ENCODE measurements around the gene C11orf52.

C11orf52 gene

DNA sequence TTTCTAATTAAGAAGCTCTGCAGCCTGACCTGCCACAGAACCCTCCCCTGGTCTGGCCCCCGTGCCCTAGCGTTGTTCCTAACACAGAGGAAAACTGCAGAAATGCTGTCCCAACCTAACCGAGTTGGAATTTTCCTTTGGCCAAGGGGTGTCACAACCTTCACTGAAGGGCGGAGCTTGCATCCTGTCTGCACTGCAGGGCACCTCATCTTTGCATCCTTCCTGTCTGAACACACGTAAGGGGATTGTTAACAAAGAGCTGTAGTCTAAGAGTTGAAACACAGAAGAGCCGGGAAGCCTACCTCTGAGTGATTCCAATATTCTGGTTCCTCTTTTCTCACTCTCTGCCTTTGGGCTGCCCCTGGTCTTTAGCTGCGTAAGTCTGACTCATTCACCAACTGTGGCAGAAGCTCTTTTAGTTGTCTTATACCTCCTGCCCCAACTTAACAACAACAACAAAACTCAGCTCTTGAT lies 20.0 kb downstream of the C11orf52 start:
- 8% methylated on average over 5 of the region's 7 CpGs for WGBS (ENCODE audit: insufficient coverage)
- H3K36me3 ChIP-seq (ENCODE audit: control insufficient read depth in 4 of 4, insufficient read depth in 4 of 4, low read length in 3 of 4): no peaks in the 10 kb centered on the region
- peak overlapping the region in 5 of 7 experiments; percentile 4 to 89 (median 35) for H3K4me3 ChIP-seq (ENCODE audit: control insufficient read depth in 1 of 7, extremely low read depth in 1 of 7, insufficient read depth in 4 of 7, low read depth in 2 of 7, low read length in 6 of 7)
- ChIA-PET CTCF (interaction anchor here (0.8 to 13.7 kb wide), 7 partner anchors 8 to 162 kb away, joined by 3 to 248 read pairs (median 4); partner anchors contain the start of gene C11orf52), POLR2A (no interaction called here)
- DNase-seq: peak; percentile 66 to 91 (median 89)
- H3K27ac ChIP-seq (ENCODE audit: insufficient read depth in 1 of 2, low read depth in 1 of 2, low read length in 2 of 2, poor library complexity in 1 of 2, severe bottlenecking in 2 of 2): peak overlapping the region in 1 of 2 experiments; percentile 63
- H3K4me1 ChIP-seq (ENCODE audit: control extremely low read depth in 1 of 4, control insufficient read depth in 4 of 4, insufficient read depth in 4 of 4, low read length in 3 of 4): peaks cover 6 to 50% (median 34%) of the 10 kb centered on the region in 4 experiments
- no peaks in the 10 kb centered on the region for H3K27me3 ChIP-seq (replicated peaks in 2 of 5; ENCODE audit: control insufficient read depth in 4 of 5, insufficient read depth in 5 of 5, low read length in 4 of 5)
- no peaks in the 10 kb centered on the region for H3K9me3 ChIP-seq (ENCODE audit: control extremely low read depth in 1 of 5, control insufficient read depth in 4 of 5, insufficient read depth in 2 of 5, low read depth in 1 of 5, low read length in 4 of 5)

- Histone ChIP-seq H3K27me3 (replicated peaks in 2 of 5; ENCODE audit: control insufficient read depth in 4 of 5, insufficient read depth in 5 of 5, low read length in 4 of 5) (no peaks in the 10 kb centered on the region), H3K4me1 (ENCODE audit: control extremely low read depth in 1 of 4, control insufficient read depth in 4 of 4, insufficient read depth in 4 of 4, low read length in 3 of 4) (peaks cover 6 to 50% (median 37%) of the 10 kb centered on the region in 4 experiments), H3K36me3 (ENCODE audit: control insufficient read depth in 4 of 4, insufficient read depth in 4 of 4, low read length in 3 of 4) (no peaks in the 10 kb centered on the region), H3K4me3 (ENCODE audit: control insufficient read depth in 1 of 7, extremely low read depth in 1 of 7, insufficient read depth in 4 of 7, low read depth in 2 of 7, low read length in 6 of 7) (no peak overlapping the region), H3K27ac (ENCODE audit: insufficient read depth in 1 of 2, low read depth in 1 of 2, low read length in 2 of 2, poor library complexity in 1 of 2, severe bottlenecking in 2 of 2) (no peak overlapping the region), H3K9me3 (ENCODE audit: control extremely low read depth in 1 of 5, control insufficient read depth in 4 of 5, insufficient read depth in 2 of 5, low read depth in 1 of 5, low read length in 4 of 5) (no peaks in the 10 kb centered on the region)
- 90% methylated on average over 2 of the region's 4 CpGs for WGBS (ENCODE audit: insufficient coverage)
- POLR2A ChIA-PET: no interaction called here
- no peak for DNase-seq
- CTCF ChIA-PET: interaction anchor here (0.6 to 13.7 kb wide), 5 partner anchors 9 to 181 kb away, joined by 3 to 248 read pairs (median 4); no protein-coding TSS in a partner anchor
These were observed 21.3 kb downstream of the C11orf52 start for GRCh38 chr11:111939836-111940604.

- CTCF ChIA-PET: interaction anchor here (1.0 to 3.8 kb wide), 3 partner anchors 11 to 40 kb away, joined by 3 to 21 read pairs (median 11); no protein-coding TSS in a partner anchor
- Histone ChIP-seq H3K27me3 (replicated peaks in 2 of 5; ENCODE audit: control insufficient read depth in 4 of 5, insufficient read depth in 5 of 5, low read length in 4 of 5) (no peaks in the 10 kb centered on the region), H3K4me3 (ENCODE audit: control insufficient read depth in 1 of 7, extremely low read depth in 1 of 7, insufficient read depth in 4 of 7, low read depth in 2 of 7, low read length in 6 of 7) (no peak overlapping the region), H3K9me3 (ENCODE audit: control extremely low read depth in 1 of 5, control insufficient read depth in 4 of 5, insufficient read depth in 2 of 5, low read depth in 1 of 5, low read length in 4 of 5) (no peaks in the 10 kb centered on the region), H3K36me3 (ENCODE audit: control insufficient read depth in 4 of 4, insufficient read depth in 4 of 4, low read length in 3 of 4) (no peaks in the 10 kb centered on the region), H3K4me1 (ENCODE audit: control extremely low read depth in 1 of 4, control insufficient read depth in 4 of 4, insufficient read depth in 4 of 4, low read length in 3 of 4) (peaks cover 0 to 33% (median 23%) of the 10 kb centered on the region in 4 experiments), H3K27ac (ENCODE audit: insufficient read depth in 1 of 2, low read depth in 1 of 2, low read length in 2 of 2, poor library complexity in 1 of 2, severe bottlenecking in 2 of 2) (no peak overlapping the region)
- POLR2A ChIA-PET: no interaction called here
- no peak for DNase-seq
- WGBS (ENCODE audit: insufficient coverage): 97% methylated on average over 3 of the region's 5 CpGs
These were observed 23.2 kb downstream of the C11orf52 start for GRCh38 chr11:111941963-111942362.

GRCh38 chr11:111942829-111943228 lies 24.1 kb downstream of the C11orf52 start:
- H3K36me3 ChIP-seq (ENCODE audit: control insufficient read depth in 4 of 4, insufficient read depth in 4 of 4, low read length in 3 of 4): no peaks in the 10 kb centered on the region
- H3K4me1 ChIP-seq (ENCODE audit: control extremely low read depth in 1 of 4, control insufficient read depth in 4 of 4, insufficient read depth in 4 of 4, low read length in 3 of 4): peaks cover 0 to 25% (median 16%) of the 10 kb centered on the region in 4 experiments
- no peak overlapping the region for H3K27ac ChIP-seq (ENCODE audit: insufficient read depth in 1 of 2, low read depth in 1 of 2, low read length in 2 of 2, poor library complexity in 1 of 2, severe bottlenecking in 2 of 2)
- POLR2A ChIA-PET: no interaction called here
- no peak for DNase-seq
- H3K27me3 ChIP-seq (replicated peaks in 2 of 5; ENCODE audit: control insufficient read depth in 4 of 5, insufficient read depth in 5 of 5, low read length in 4 of 5): no peaks in the 10 kb centered on the region
- CTCF ChIA-PET: interaction anchor here (1.0 to 2.2 kb wide), 3 partner anchors 8 to 39 kb away, joined by 3 to 11 read pairs (median 11); no protein-coding TSS in a partner anchor
- WGBS (ENCODE audit: insufficient coverage): 100% methylated on average over 4 of the region's 7 CpGs
- no peak overlapping the region for H3K4me3 ChIP-seq (ENCODE audit: control insufficient read depth in 1 of 7, extremely low read depth in 1 of 7, insufficient read depth in 4 of 7, low read depth in 2 of 7, low read length in 6 of 7)
- no peaks in the 10 kb centered on the region for H3K9me3 ChIP-seq (ENCODE audit: control extremely low read depth in 1 of 5, control insufficient read depth in 4 of 5, insufficient read depth in 2 of 5, low read depth in 1 of 5, low read length in 4 of 5)

GRCh38 chr11:111944139-111944538 lies 25.4 kb downstream of the C11orf52 start:
- no peak overlapping the region for H3K4me3 ChIP-seq (ENCODE audit: control insufficient read depth in 1 of 7, extremely low read depth in 1 of 7, insufficient read depth in 4 of 7, low read depth in 2 of 7, low read length in 6 of 7)
- H3K9me3 ChIP-seq (ENCODE audit: control extremely low read depth in 1 of 5, control insufficient read depth in 4 of 5, insufficient read depth in 2 of 5, low read depth in 1 of 5, low read length in 4 of 5): no peaks in the 10 kb centered on the region
- no peak overlapping the region for H3K27ac ChIP-seq (ENCODE audit: insufficient read depth in 1 of 2, low read depth in 1 of 2, low read length in 2 of 2, poor library complexity in 1 of 2, severe bottlenecking in 2 of 2)
- POLR2A ChIA-PET: no interaction called here
- WGBS (ENCODE audit: insufficient coverage): 80% methylated on average over 3 of the region's 3 CpGs
- H3K27me3 ChIP-seq (replicated peaks in 2 of 5; ENCODE audit: control insufficient read depth in 4 of 5, insufficient read depth in 5 of 5, low read length in 4 of 5): no peaks in the 10 kb centered on the region
- no peak for DNase-seq
- CTCF ChIA-PET: interaction anchor here (2.1 to 2.2 kb wide), 2 partner anchors 9 to 37 kb away, joined by 11 read pairs; no protein-coding TSS in a partner anchor
- peaks cover 0 to 13% (median 4%) of the 10 kb centered on the region in 4 experiments for H3K4me1 ChIP-seq (ENCODE audit: control extremely low read depth in 1 of 4, control insufficient read depth in 4 of 4, insufficient read depth in 4 of 4, low read length in 3 of 4)
- no peaks in the 10 kb centered on the region for H3K36me3 ChIP-seq (ENCODE audit: control insufficient read depth in 4 of 4, insufficient read depth in 4 of 4, low read length in 3 of 4)

DNA sequence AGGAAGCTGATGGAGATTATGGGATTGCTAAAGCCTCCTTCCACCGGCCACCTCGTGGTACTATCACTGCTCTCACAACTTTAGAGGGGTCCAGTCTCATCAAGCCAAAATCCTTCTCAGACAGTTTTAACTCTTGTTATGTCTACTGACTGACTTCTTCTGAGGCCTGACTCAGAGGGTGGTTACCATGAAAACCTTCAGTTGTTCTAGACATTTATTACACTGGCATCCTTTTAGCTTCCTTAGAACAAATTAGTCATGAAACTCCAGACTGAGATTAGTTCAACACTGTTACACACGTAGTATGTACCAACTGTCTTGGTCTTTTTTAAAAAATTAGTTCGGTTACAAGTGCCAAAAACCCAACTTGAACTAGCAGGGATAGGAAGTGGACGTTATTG lies 25.9 kb downstream of the C11orf52 start:
- H3K36me3 ChIP-seq (ENCODE audit: control insufficient read depth in 4 of 4, insufficient read depth in 4 of 4, low read length in 3 of 4): no peaks in the 10 kb centered on the region
- H3K27ac ChIP-seq (ENCODE audit: insufficient read depth in 1 of 2, low read depth in 1 of 2, low read length in 2 of 2, poor library complexity in 1 of 2, severe bottlenecking in 2 of 2): no peak overlapping the region
- no peaks in the 10 kb centered on the region for H3K27me3 ChIP-seq (replicated peaks in 2 of 5; ENCODE audit: control insufficient read depth in 4 of 5, insufficient read depth in 5 of 5, low read length in 4 of 5)
- no peaks in the 10 kb centered on the region for H3K9me3 ChIP-seq (ENCODE audit: control extremely low read depth in 1 of 5, control insufficient read depth in 4 of 5, insufficient read depth in 2 of 5, low read depth in 1 of 5, low read length in 4 of 5)
- H3K4me1 ChIP-seq (ENCODE audit: control extremely low read depth in 1 of 4, control insufficient read depth in 4 of 4, insufficient read depth in 4 of 4, low read length in 3 of 4): peaks cover 0 to 13% (median 4%) of the 10 kb centered on the region in 4 experiments
- no peak for DNase-seq
- WGBS (ENCODE audit: insufficient coverage): 92% methylated on average over 5 of the region's 5 CpGs
- H3K4me3 ChIP-seq (ENCODE audit: control insufficient read depth in 1 of 7, extremely low read depth in 1 of 7, insufficient read depth in 4 of 7, low read depth in 2 of 7, low read length in 6 of 7): no peak overlapping the region
- CTCF ChIA-PET: interaction anchor here (1.0 to 2.1 kb wide), 2 partner anchors 10 to 20 kb away, joined by 4 to 11 read pairs; no protein-coding TSS in a partner anchor
- POLR2A ChIA-PET: no interaction called here

DNA sequence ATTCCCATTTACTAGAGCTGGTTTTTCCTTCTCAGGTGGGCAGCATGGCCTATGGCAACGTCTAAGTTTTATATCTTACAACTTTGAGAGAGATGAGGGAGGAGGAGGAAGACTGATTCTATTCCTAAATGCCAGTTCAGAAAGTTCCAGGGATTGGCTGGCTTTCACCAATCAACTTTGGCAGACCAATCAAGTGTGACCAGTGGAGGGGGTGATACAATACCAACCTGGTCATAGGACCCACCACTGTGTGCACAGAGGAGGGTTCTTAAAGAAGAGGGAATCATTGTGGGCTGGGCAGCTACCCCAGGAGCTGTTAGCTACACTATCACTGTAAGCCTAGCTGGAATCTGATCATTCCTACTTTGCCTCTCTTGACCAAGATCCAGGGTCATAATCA lies 26.5 kb downstream of the C11orf52 start:
- H3K9me3 ChIP-seq (ENCODE audit: control extremely low read depth in 1 of 5, control insufficient read depth in 4 of 5, insufficient read depth in 2 of 5, low read depth in 1 of 5, low read length in 4 of 5): no peaks in the 10 kb centered on the region
- POLR2A ChIA-PET: interaction anchor here (0.6 kb wide), 1 partner anchor 19 kb away, joined by 4 read pairs; no protein-coding TSS in a partner anchor
- H3K36me3 ChIP-seq (ENCODE audit: control insufficient read depth in 4 of 4, insufficient read depth in 4 of 4, low read length in 3 of 4): no peaks in the 10 kb centered on the region
- no peak for DNase-seq
- 91% methylated on average over 1 of the region's 1 CpG for WGBS (ENCODE audit: insufficient coverage)
- H3K4me1 ChIP-seq (ENCODE audit: control extremely low read depth in 1 of 4, control insufficient read depth in 4 of 4, insufficient read depth in 4 of 4, low read length in 3 of 4): peaks cover 0 to 11% (median 3%) of the 10 kb centered on the region in 4 experiments
- no peak overlapping the region for H3K4me3 ChIP-seq (ENCODE audit: control insufficient read depth in 1 of 7, extremely low read depth in 1 of 7, insufficient read depth in 4 of 7, low read depth in 2 of 7, low read length in 6 of 7)
- CTCF ChIA-PET: interaction anchor here (1.0 to 1.9 kb wide), 4 partner anchors 9 to 19 kb away, joined by 3 to 6 read pairs (median 4); no protein-coding TSS in a partner anchor
- no peaks in the 10 kb centered on the region for H3K27me3 ChIP-seq (replicated peaks in 2 of 5; ENCODE audit: control insufficient read depth in 4 of 5, insufficient read depth in 5 of 5, low read length in 4 of 5)
- H3K27ac ChIP-seq (ENCODE audit: insufficient read depth in 1 of 2, low read depth in 1 of 2, low read length in 2 of 2, poor library complexity in 1 of 2, severe bottlenecking in 2 of 2): no peak overlapping the region
